ENCODE data around the gene PSMD8.
A peak's percentile ranks its signal among the peaks of the same experiment; 100 is the strongest.

PSMD8 gene

GRCh38 chr19:38386971-38387549 is 12.7 kb downstream of the PSMD8 start:
- no peak overlapping the region for H3K4me3 ChIP-seq (ENCODE audit: low read depth, low read length)
- no peak for TF ChIP-seq CTCF (IDR thresholded peaks at IDR 0.05; ENCODE audit: borderline replicate concordance, insufficient read depth, low read depth, low read length)

GRCh38 chr19:38387550-38388348 is 13.4 kb downstream of the PSMD8 start, which contains the start of gene GGN:
Gene GGN (minus strand): TSS chr19:38388034. CDS start chr19:38387261, 773 bp downstream.
- peak within 1 kb of the TSS; percentile 17 for H3K4me3 ChIP-seq (ENCODE audit: low read depth, low read length)
- TF ChIP-seq CTCF (IDR thresholded peaks at IDR 0.05; ENCODE audit: borderline replicate concordance, insufficient read depth, low read depth, low read length), result no peak

- TF ChIP-seq CTCF (IDR thresholded peaks at IDR 0.05; ENCODE audit: borderline replicate concordance, insufficient read depth, low read depth, low read length), result no peak
- peak within 1 kb of the TSS; percentile 17 for H3K4me3 ChIP-seq (ENCODE audit: low read depth, low read length)
Measured at GRCh38 chr19:38388349-38389100, 14.2 kb downstream of the PSMD8 start, which contains the start of gene SPRED3. Gene SPRED3 (plus strand): TSS chr19:38388697. CDS start chr19:38390303, 1,606 bp downstream.

- TF ChIP-seq CTCF (IDR thresholded peaks at IDR 0.05; ENCODE audit: borderline replicate concordance, insufficient read depth, low read depth, low read length), result no peak
- no peak overlapping the region for H3K4me3 ChIP-seq (ENCODE audit: low read depth, low read length)
Measured at GRCh38 chr19:38389101-38389925, 14.9 kb downstream of the PSMD8 start.

GRCh38 chr19:38389957-38390924 is 15.9 kb downstream of the PSMD8 start:
- TF ChIP-seq CTCF (IDR thresholded peaks at IDR 0.05; ENCODE audit: borderline replicate concordance, insufficient read depth, low read depth, low read length), result no peak
- no peak overlapping the region for H3K4me3 ChIP-seq (ENCODE audit: low read depth, low read length)

Data from GM12875 (cell line).